PC-9 (cell line): ENCODE data around the gene LYZL2. TPM values are rescaled to one million over a fixed set of nuclear protein-coding genes. Genes with fewer than 3 reads are reported as not detected.
"Not testable (repeated sequence)": the region's sequence is repeated elsewhere in the genome, so short reads cannot be mapped to it uniquely, and the experiment has no call there.

Experiments used
- BruUV-seq: library from RNA; stranded (reverse); fragments of 400-500 nt; replicated peaks from 2 replicates; lab custom pipeline; 2021; lab: Mats Ljungman, UMichigan
- CTCF ChIA-PET: fragments of 300-600 bp; sonication (Branson Sonifier 250); formaldehyde crosslinking; loops from one replicate; lab custom pipeline; 2022; ENCODE audit warnings: antibody characterized with exemption; lab: Charles Lee
- POLR2A ChIA-PET: fragments of 300-600 bp; sonication (Branson Sonifier 250); formaldehyde crosslinking; loops from one replicate; lab custom pipeline; 2022; ENCODE audit warnings: antibody characterized with exemption; ENCODE audit not compliant: unreplicated experiment; lab: Charles Lee
- DNase-seq, 2 experiments: peaks; one replicate each; pipeline versions ENCODE4 v3.0.0 to v3.0.0-alpha.2; 2015 to 2022; ENCODE audit warnings: mixed read lengths in 1 of 2
- H2AFZ ChIP-seq: fragments of 200-600 bp; sonication (generic); 2 replicates; pipeline ENCODE4 v1.8.1; 2017; ENCODE audit warnings: antibody characterized with exemption
- H3F3A ChIP-seq: fragments of 200-600 bp; sonication (generic); 2 replicates; pipeline ENCODE4 v1.8.1; 2017; ENCODE audit warnings: antibody characterized with exemption, mild to moderate bottlenecking, low read depth; ENCODE audit not compliant: insufficient read depth
- H3K27ac ChIP-seq: fragments of 200-600 bp; sonication (generic); 2 replicates; pipeline ENCODE4 v1.6.1; 2016; ENCODE audit warnings: mixed run types
- H3K27me3 ChIP-seq: fragments of 200-600 bp; sonication (generic); 2 replicates; pipeline ENCODE4 v1.6.1; 2016; ENCODE audit warnings: low read depth, mixed run types; ENCODE audit not compliant: insufficient read depth
- H3K36me3 ChIP-seq: fragments of 200-600 bp; sonication (generic); 2 replicates; pipeline ENCODE4 v1.6.1; 2016; ENCODE audit warnings: low read depth, mixed run types
- H3K4me1 ChIP-seq: fragments of 200-600 bp; sonication (generic); replicated peaks from 2 replicates; pipeline ENCODE4 v1.6.1; 2016; ENCODE audit warnings: mixed run types; ENCODE audit not compliant: insufficient read depth
- H3K4me2 ChIP-seq: fragments of 200-600 bp; sonication (generic); 2 replicates; pipeline ENCODE4 v1.6.1; 2017; ENCODE audit warnings: mixed run types
- H3K4me3 ChIP-seq: fragments of 200-600 bp; sonication (generic); 2 replicates; pipeline ENCODE4 v1.6.1; 2016; ENCODE audit warnings: mixed run types
- H3K79me2 ChIP-seq: fragments of 200-600 bp; sonication (generic); 2 replicates; pipeline ENCODE4 v1.6.1; 2017; ENCODE audit warnings: low read depth, mixed run types
- H3K9me2 ChIP-seq: fragments of 200-600 bp; sonication (generic); 2 replicates; pipeline ENCODE4 v1.8.1; 2017; ENCODE audit warnings: mild to moderate bottlenecking; ENCODE audit not compliant: insufficient read depth
- H3K9me3 ChIP-seq: fragments of 200-600 bp; sonication (generic); 2 replicates; pipeline ENCODE4 v1.8.1; 2016; ENCODE audit warnings: low read depth; ENCODE audit not compliant: insufficient read depth
- H4K20me1 ChIP-seq: fragments of 200-600 bp; sonication (generic); 2 replicates; pipeline ENCODE4 v1.8.1; 2017; ENCODE audit not compliant: insufficient read depth
- CTCF ChIP-seq: fragments of 200-600 bp; sonication (generic); conservative IDR thresholded peaks from 2 replicates; pipeline ENCODE4 v1.6.1; 2017; ENCODE audit warnings: mixed run types, antibody characterized with exemption, mild to moderate bottlenecking, moderate library complexity
- EZH2 ChIP-seq: fragments of 200-600 bp; sonication (generic); IDR thresholded peaks from 2 replicates; pipeline ENCODE4 v1.8.0; 2017; ENCODE audit warnings: antibody characterized with exemption, low read depth
- intact Hi-C: fragments of 100-400 bp; cut with micrococcal nuclease; formaldehyde crosslinking; loops from one replicate; pipeline ENCODE4 v1.10.0; 2022; ENCODE audit not compliant: unreplicated experiment
- total RNA-seq: library from RNA; stranded (reverse); gene quantifications from 2 replicates; pipeline ENCODE4 v1.2.3, GENCODE V29; 2021

Gene LYZL2
- total RNA-seq, 1 experiment from 2014 or later: not detected

GRCh38 chr10:30602747-30603146, 26.8 kb downstream of the LYZL2 start:
- POLR2A ChIA-PET: no interaction called here
- peaks cover 19% of the 10 kb centered on the region; the same call in 1 of the 2 replicates for H3F3A ChIP-seq
- no peak overlapping the region for H3K27ac ChIP-seq
- no peak overlapping the region for H3K4me3 ChIP-seq
- no peaks in the 10 kb centered on the region for H3K9me3 ChIP-seq
- no peak overlapping the region for H3K4me2 ChIP-seq
- H4K20me1 ChIP-seq: no peaks in the 10 kb centered on the region
- DNase-seq: no peak
- CTCF ChIA-PET: no interaction called here
- H3K36me3 ChIP-seq: no peaks in the 10 kb centered on the region
- H2AFZ ChIP-seq: no peak overlapping the region
- TF ChIP-seq EZH2 (no peak), CTCF (no peak)
- intact Hi-C loops: no loop called here
- H3K27me3 ChIP-seq: no peaks in the 10 kb centered on the region
- BruUV-seq: no TSS peak
- H3K79me2 ChIP-seq: no peaks in the 10 kb centered on the region
- H3K4me1 ChIP-seq: peaks cover 28% of the 10 kb centered on the region
- H3K9me2 ChIP-seq: no peaks in the 10 kb centered on the region

GRCh38 chr10:30600005-30600404, 29.5 kb downstream of the LYZL2 start:
- ChIA-PET CTCF (interaction anchor here (0.6 kb wide), 1 partner anchor 47 kb away, joined by 5 read pairs; no protein-coding TSS in a partner anchor), POLR2A (no interaction called here)
- H2AFZ ChIP-seq: no peak overlapping the region
- intact Hi-C loops: no loop called here
- no peak overlapping the region for H3K27ac ChIP-seq
- H3K79me2 ChIP-seq: no peaks in the 10 kb centered on the region
- no TSS peak for BruUV-seq
- peaks cover 4% of the 10 kb centered on the region for H3K4me1 ChIP-seq
- no peaks in the 10 kb centered on the region for H3K36me3 ChIP-seq
- H3K9me2 ChIP-seq: no peaks in the 10 kb centered on the region
- TF ChIP-seq EZH2: no peak
- no peak for TF ChIP-seq CTCF
- no peak overlapping the region for H3K4me3 ChIP-seq
- H3F3A ChIP-seq: peaks cover under 1% of the 10 kb centered on the region; the same call in 1 of the 2 replicates
- H4K20me1 ChIP-seq: no peaks in the 10 kb centered on the region
- no peaks in the 10 kb centered on the region for H3K9me3 ChIP-seq
- DNase-seq: no peak
- H3K27me3 ChIP-seq: no peaks in the 10 kb centered on the region
- H3K4me2 ChIP-seq: no peak overlapping the region

- H3K27ac ChIP-seq: no peak overlapping the region
- ChIA-PET CTCF (no interaction called here), POLR2A (no interaction called here)
- H4K20me1 ChIP-seq: no peaks in the 10 kb centered on the region
- no peaks in the 10 kb centered on the region for H3K9me2 ChIP-seq
- no peak overlapping the region for H3K4me2 ChIP-seq
- H3K9me3 ChIP-seq: no peaks in the 10 kb centered on the region
- TF ChIP-seq EZH2: no peak
- no peak for TF ChIP-seq CTCF
- H3K27me3 ChIP-seq: no peaks in the 10 kb centered on the region
- DNase-seq: no peak
- no peaks in the 10 kb centered on the region for H3F3A ChIP-seq
- no peaks in the 10 kb centered on the region for H3K4me1 ChIP-seq
- H3K36me3 ChIP-seq: no peaks in the 10 kb centered on the region
- no peak overlapping the region for H3K4me3 ChIP-seq
- intact Hi-C loops: no loop called here
- no peak overlapping the region for H2AFZ ChIP-seq
- no peaks in the 10 kb centered on the region for H3K79me2 ChIP-seq
- BruUV-seq: no TSS peak
Observed at GRCh38 chr10:30598105-30598776, 31.3 kb downstream of the LYZL2 start.

- H3F3A ChIP-seq, H3K9me2 ChIP-seq, H3K27me3 ChIP-seq, H2AFZ ChIP-seq, H4K20me1 ChIP-seq, H3K4me1 ChIP-seq, H3K9me3 ChIP-seq, H3K4me2 ChIP-seq, DNase-seq, H3K36me3 ChIP-seq, POLR2A ChIA-PET, BruUV-seq, H3K27ac ChIP-seq, H3K79me2 ChIP-seq, H3K4me3 ChIP-seq, CTCF ChIA-PET, intact Hi-C loops: not testable (repeated sequence)
Observed at GRCh38 chr10:30597433-30597824, 32.1 kb downstream of the LYZL2 start.

GRCh38 chr10:30596493-30597432, 32.8 kb downstream of the LYZL2 start:
- POLR2A ChIA-PET, H3F3A ChIP-seq, H4K20me1 ChIP-seq, H3K27ac ChIP-seq, H2AFZ ChIP-seq, intact Hi-C loops, DNase-seq, H3K79me2 ChIP-seq, CTCF ChIA-PET, BruUV-seq, H3K9me3 ChIP-seq, H3K4me3 ChIP-seq, H3K4me2 ChIP-seq, H3K9me2 ChIP-seq, H3K4me1 ChIP-seq, H3K36me3 ChIP-seq, H3K27me3 ChIP-seq: not testable (repeated sequence)
